Sigmoid colon (tissue), 7 donors: Measurements from ENCODE around the gene LIPG. TPM values are rescaled to one million over a fixed set of nuclear protein-coding genes. Genes with fewer than 3 reads are reported as not detected.
"Not testable (repeated sequence)": the region's sequence is repeated elsewhere in the genome, so short reads cannot be mapped to it uniquely, and the experiment has no call there.

Experiments
- DNase-seq: peaks from one replicate; pipeline ENCODE4 v3.0.0-alpha.2; 2019
- H3K27ac ChIP-seq, 4 donors: fragments of 200-600 bp; sonication (generic); one replicate each; pipeline ENCODE4 v1.5.1; 2016 to 2019; ENCODE audit warnings: mild to moderate bottlenecking in 1 of 4
- H3K27me3 ChIP-seq, 3 donors: fragments of 200-600 bp; sonication (generic); one replicate each; pipeline ENCODE4 v1.5.1; 2019; ENCODE audit warnings: mild to moderate bottlenecking in 1 of 3
- H3K36me3 ChIP-seq, 4 donors: fragments of 200-600 bp; sonication (generic); one replicate each; pipeline ENCODE4 v1.5.1; 2016 to 2019
- H3K4me1 ChIP-seq, 4 donors: fragments of 200-600 bp; sonication (generic); one replicate each; pipeline ENCODE4 v1.5.1; 2017 to 2019
- H3K4me3 ChIP-seq, 4 donors: fragments of 200-600 bp; sonication (generic); one replicate each; pipeline ENCODE4 v1.5.1; 2017 to 2019; ENCODE audit warnings: mild to moderate bottlenecking in 2 of 4, moderate library complexity in 1 of 4
- H3K9me3 ChIP-seq, 4 donors: fragments of 200-600 bp in 3 of 4; sonication (generic) in 3 of 4; one replicate each; pipeline versions ENCODE4 v1.5.1 to v1.6.1; 2013 to 2019
- CTCF ChIP-seq, 4 experiments: fragments of 450-650 bp in 3 of 4; fragments of 200-600 bp in 1 of 4; IDR thresholded peaks; one replicate each; pipeline ENCODE4 v1.5.1; 2016 to 2019; ENCODE audit warnings: antibody characterized with exemption in 4 of 4, mild to moderate bottlenecking in 3 of 4, moderate library complexity in 2 of 4
- EP300 ChIP-seq, 4 donors: sonication (generic); formaldehyde crosslinking; IDR thresholded peaks; one replicate each; pipeline ENCODE4 v1.6.1; 2017; ENCODE audit warnings: antibody characterized with exemption in 4 of 4
- POLR2A ChIP-seq, 2 donors: fragments of 450-650 bp; IDR thresholded peaks; one replicate each; pipeline ENCODE4 v1.6.1; 2016; ENCODE audit warnings: antibody characterized with exemption in 2 of 2, mild to moderate bottlenecking in 2 of 2, moderate library complexity in 2 of 2
- POLR2AphosphoS5 ChIP-seq, 4 donors: sonication (generic); formaldehyde crosslinking; IDR thresholded peaks; one replicate each; pipeline ENCODE4 v1.6.1; 2017; ENCODE audit warnings: antibody characterized with exemption in 4 of 4
- WGBS, 2 donors: extraction: QIAGEN DNeasy Blood & Tissue Kit; methylation state at CpG; one replicate each; pipeline ENCODE4 v1.1.7; 2013; 5-methylcytosine and 5-hydroxymethylcytosine counted together
- intact Hi-C: fragments of 100-400 bp; cut with DNase I; formaldehyde crosslinking; loops from one replicate; pipeline ENCODE4 v1.15.1; 2023
- polyA plus RNA-seq, 3 donors: library from polyadenylated mRNA; stranded (reverse); fragments of 200-250 nt; gene quantifications; one replicate each; pipeline ENCODE4 v1.2.3, GENCODE V29; 2013
- total RNA-seq, 4 donors: library from RNA; depleted of rRNA; stranded (reverse); fragments of >200 nt; gene quantifications; one replicate each; pipeline ENCODE4 v1.1.0, GENCODE V29; 2016
- donor health status: healthy with polysubstance abuse.
- donor health status: Bipolar disorder and iron deficiency.
- donor health status: healthy.

LIPG gene
- total and polyA plus RNA-seq, 7 donors, result under 0.01 to 21.9 (median 2.4) TPM

GRCh38 chr18:49519101-49519971 lies 42.5 kb upstream of the LIPG start:
- H3K27me3 ChIP-seq, result no peaks in the 10 kb centered on the region
- DNase-seq, result peak; percentile 28
- no peaks in the 10 kb centered on the region for H3K4me1 ChIP-seq
- no peak for TF ChIP-seq POLR2AphosphoS5 (IDR thresholded peaks at IDR 0.05)
- no peak for TF ChIP-seq CTCF (IDR thresholded peaks at IDR 0.05)
- no peak for TF ChIP-seq EP300 (IDR thresholded peaks at IDR 0.05)
- TF ChIP-seq POLR2A (IDR thresholded peaks at IDR 0.05), result no peak
- intact Hi-C loops, result no loop called here
- H3K27ac ChIP-seq, result no peak overlapping the region
- no peaks in the 10 kb centered on the region for H3K9me3 ChIP-seq
- 86 to 90% methylated on average over 10 of the region's 10 CpGs for WGBS, 2 donors
- H3K4me3 ChIP-seq, result no peak overlapping the region
- no peaks in the 10 kb centered on the region for H3K36me3 ChIP-seq

- DNase-seq, result no peak
- Histone ChIP-seq H3K27me3 (no peaks in the 10 kb centered on the region), H3K9me3 (no peaks in the 10 kb centered on the region), H3K36me3 (no peaks in the 10 kb centered on the region), H3K4me3 (no peak overlapping the region), H3K27ac (no peak overlapping the region), H3K4me1 (no peaks in the 10 kb centered on the region)
- 81 to 85% methylated on average over 2 of the region's 2 CpGs for WGBS, 2 donors
- intact Hi-C loops, result no loop called here
- no peak for TF ChIP-seq POLR2A (IDR thresholded peaks at IDR 0.05)
Measured at GRCh38 chr18:49520661-49521145, 41.2 kb upstream of the LIPG start.

GRCh38 chr18:49521216-49521835 lies 40.5 kb upstream of the LIPG start:
- Histone ChIP-seq H3K4me1 (no peaks in the 10 kb centered on the region), H3K9me3 (no peaks in the 10 kb centered on the region), H3K27ac (no peak overlapping the region), H3K27me3 (no peaks in the 10 kb centered on the region), H3K36me3 (no peaks in the 10 kb centered on the region), H3K4me3 (no peak overlapping the region)
- 91 to 94% methylated on average over 7 of the region's 7 CpGs for WGBS, 2 donors
- TF ChIP-seq CTCF (IDR thresholded peaks at IDR 0.05) (no peak), EP300 (IDR thresholded peaks at IDR 0.05) (no peak)
- peak; percentile 19 for DNase-seq
- intact Hi-C loops, result no loop called here

GRCh38 chr18:49523580-49524093 lies 38.2 kb upstream of the LIPG start:
- H3K9me3 ChIP-seq, intact Hi-C loops, DNase-seq, H3K4me3 ChIP-seq, H3K27ac ChIP-seq, H3K4me1 ChIP-seq, H3K27me3 ChIP-seq, H3K36me3 ChIP-seq: not testable (repeated sequence)
- WGBS, 2 donors, result 93 to 97% methylated on average over 7 of the region's 7 CpGs

- Histone ChIP-seq H3K4me1 (no peaks in the 10 kb centered on the region), H3K4me3 (no peak overlapping the region), H3K27ac (no peak overlapping the region), H3K27me3 (no peaks in the 10 kb centered on the region), H3K36me3 (no peaks in the 10 kb centered on the region), H3K9me3 (no peaks in the 10 kb centered on the region)
- no peak for DNase-seq
- WGBS, 2 donors, result 94 to 96% methylated on average over 2 of the region's 2 CpGs
- TF ChIP-seq EP300 (IDR thresholded peaks at IDR 0.05) (no peak), POLR2A (IDR thresholded peaks at IDR 0.05) (no peak), POLR2AphosphoS5 (IDR thresholded peaks at IDR 0.05) (no peak), CTCF (IDR thresholded peaks at IDR 0.05) (no peak)
- intact Hi-C loops, result no loop called here
Measured at GRCh38 chr18:49524349-49524748, 37.5 kb upstream of the LIPG start.
